H7 (cell line): ENCODE results near the gene GNG13. TPM values are rescaled to one million over a fixed set of nuclear protein-coding genes. Genes with fewer than 3 reads are reported as not detected.

Source experiments
- DNase-seq: peaks from one replicate; pipeline ENCODE4 v3.0.0; 2012
- H3K27me3 ChIP-seq: 2 replicates; pipeline ENCODE4 v1.6.0; 2011; ENCODE audit warnings: mild to moderate bottlenecking, low read length; ENCODE audit not compliant: control insufficient read depth, insufficient read depth
- H3K36me3 ChIP-seq: replicated peaks from 2 replicates; pipeline ENCODE4 v1.5.1; 2011; ENCODE audit warnings: low read length; ENCODE audit not compliant: control insufficient read depth, insufficient read depth
- H3K4me3 ChIP-seq: 2 replicates; pipeline ENCODE4 v1.5.1; 2011; ENCODE audit warnings: low read depth, mild to moderate bottlenecking, control low read depth, low read length, moderate library complexity; ENCODE audit not compliant: insufficient read depth
- total RNA-seq: library from RNA; depleted of rRNA; stranded (reverse); fragments of >200 nt; shearing (Covaris generic); gene quantifications from 2 replicates; pipeline ENCODE4 v1.2.3, GENCODE V29; 2014

Gene GNG13
- total RNA-seq, 1 experiment from 2014 or later: not detected

DNA sequence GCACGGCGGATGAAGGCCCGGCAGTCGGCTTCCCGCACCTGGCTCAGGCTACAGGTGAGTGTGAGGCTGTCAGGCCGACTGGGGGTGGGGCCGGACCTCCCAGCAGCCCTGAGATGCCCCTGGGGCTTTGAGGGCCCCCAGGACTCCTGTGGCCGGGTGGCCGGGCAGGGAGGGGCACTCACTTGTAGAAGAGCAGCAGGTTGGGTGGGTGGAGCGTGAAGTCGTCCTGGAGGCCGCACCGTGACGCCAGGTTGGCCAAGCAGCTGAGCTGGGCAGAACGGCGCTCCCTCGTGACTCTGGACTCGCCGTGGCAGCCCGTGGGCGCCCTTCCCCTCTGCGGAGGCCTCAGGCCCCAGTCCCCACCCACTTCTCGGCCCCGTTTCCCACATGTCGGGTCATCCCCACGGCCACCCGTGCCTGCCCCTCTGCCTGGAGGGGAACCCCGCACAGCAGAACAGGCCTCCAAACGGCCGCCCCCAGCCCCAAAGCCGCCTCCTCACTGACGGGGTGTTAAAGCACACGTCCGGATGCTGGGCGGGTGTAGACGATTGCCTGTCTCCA, 25.2 kb downstream of the GNG13 start:
- Histone ChIP-seq H3K36me3 (no peaks in the 10 kb centered on the region), H3K27me3 (no peaks in the 10 kb centered on the region), H3K4me3 (no peak overlapping the region)
- DNase-seq: no peak

DNA sequence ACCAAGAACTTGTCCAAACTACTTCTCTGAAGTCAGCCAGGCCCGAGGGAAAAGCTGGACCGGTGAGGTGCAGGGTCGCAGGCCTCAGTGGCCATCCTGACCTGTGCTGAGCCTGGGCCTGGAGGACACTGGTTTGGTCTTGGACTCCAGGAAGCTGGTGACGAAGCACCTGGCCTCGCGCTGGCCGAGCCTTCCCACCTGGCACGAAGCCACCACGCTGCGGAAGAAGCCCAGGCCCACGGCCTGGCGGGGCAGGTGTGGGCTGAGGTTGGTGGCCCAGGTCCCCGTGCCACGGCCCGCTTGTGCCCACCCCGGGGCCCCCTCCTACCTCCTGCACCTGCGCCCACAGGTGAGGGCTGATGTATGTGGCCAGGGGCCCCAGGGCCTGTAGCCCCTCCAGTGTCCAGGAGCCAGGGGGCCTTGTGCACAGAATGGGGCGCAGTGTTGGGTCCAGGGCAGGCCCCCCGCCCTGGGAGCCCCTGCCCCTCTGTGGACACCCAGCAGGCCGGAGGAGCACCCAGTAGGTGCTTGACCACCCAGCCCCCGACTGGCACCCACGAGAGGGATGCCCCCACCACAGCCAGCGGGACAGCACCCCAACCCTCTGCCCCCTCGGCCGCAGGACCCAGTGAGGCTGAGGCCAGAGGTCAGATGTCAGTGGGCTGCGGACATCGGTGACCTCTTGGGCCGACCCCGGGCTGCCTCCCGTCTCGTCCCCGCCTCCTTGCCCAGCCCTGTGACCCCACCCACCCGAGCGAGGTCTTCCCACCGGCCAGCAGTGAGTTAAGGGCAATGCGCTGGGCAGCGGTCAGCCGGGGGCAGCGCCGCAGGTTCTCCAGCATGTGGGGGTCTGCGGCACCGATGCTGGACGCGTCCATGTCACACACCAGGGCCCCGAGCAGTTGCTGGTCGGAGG, 26.2 kb downstream of the GNG13 start:
- H3K36me3 ChIP-seq: no peaks in the 10 kb centered on the region
- H3K27me3 ChIP-seq: no peaks in the 10 kb centered on the region
- DNase-seq: no peak
- H3K4me3 ChIP-seq: no peak overlapping the region

- H3K27me3 ChIP-seq: no peaks in the 10 kb centered on the region
- DNase-seq: no peak
- H3K4me3 ChIP-seq: no peak overlapping the region
- H3K36me3 ChIP-seq: no peaks in the 10 kb centered on the region
These were observed 27.6 kb downstream of the GNG13 start for GRCh38 chr16:772959-773358.

- no peaks in the 10 kb centered on the region for H3K27me3 ChIP-seq
- no peaks in the 10 kb centered on the region for H3K36me3 ChIP-seq
- DNase-seq: no peak
- no peak overlapping the region for H3K4me3 ChIP-seq
These were observed 30.1 kb downstream of the GNG13 start for GRCh38 chr16:770411-770810.

GRCh38 chr16:769934-770333, 30.6 kb downstream of the GNG13 start:
- H3K27me3 ChIP-seq: no peaks in the 10 kb centered on the region
- DNase-seq: no peak
- H3K4me3 ChIP-seq: no peak overlapping the region
- no peaks in the 10 kb centered on the region for H3K36me3 ChIP-seq

DNA sequence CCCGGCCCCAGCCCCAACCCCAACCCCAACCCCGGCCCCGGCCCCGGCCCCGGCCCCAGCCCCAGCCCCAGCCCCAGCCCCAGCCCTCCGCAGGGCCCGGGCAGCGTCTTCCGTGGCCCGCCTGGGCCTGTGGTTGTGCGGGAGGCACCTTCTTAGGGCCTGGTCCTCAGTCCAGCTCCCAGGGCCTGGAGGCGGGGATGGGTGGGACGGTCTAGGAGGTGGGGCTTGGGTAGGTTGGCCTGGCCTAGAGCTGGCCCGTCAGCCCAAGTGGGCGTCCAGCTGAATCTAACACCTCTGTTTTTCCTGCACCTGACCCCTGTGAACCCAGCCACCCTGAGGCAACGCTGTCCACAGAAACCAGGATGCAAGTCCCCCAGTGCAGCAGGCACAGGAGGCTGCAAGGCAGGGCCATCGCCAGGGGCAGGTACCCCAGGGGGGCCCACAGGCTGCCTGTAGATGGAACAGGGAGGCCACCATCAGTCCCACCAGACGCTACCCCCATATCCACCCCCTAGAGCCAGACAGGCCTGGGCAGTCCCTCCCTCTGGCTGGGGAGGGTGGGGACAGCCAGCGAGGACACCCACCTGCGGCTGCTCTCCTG, 31.2 kb downstream of the GNG13 start:
- Histone ChIP-seq H3K36me3 (no peaks in the 10 kb centered on the region), H3K4me3 (no peak overlapping the region; the same call in 1 of the 2 replicates), H3K27me3 (no peaks in the 10 kb centered on the region)
- DNase-seq: peak; percentile 85

GRCh38 chr16:768428-768827, 32.1 kb downstream of the GNG13 start:
- H3K4me3 ChIP-seq: no peak overlapping the region
- no peaks in the 10 kb centered on the region for H3K27me3 ChIP-seq
- DNase-seq: peak; percentile 78
- no peaks in the 10 kb centered on the region for H3K36me3 ChIP-seq

- no peak overlapping the region for H3K4me3 ChIP-seq
- H3K36me3 ChIP-seq: no peaks in the 10 kb centered on the region
- DNase-seq: peak; percentile 87
- no peaks in the 10 kb centered on the region for H3K27me3 ChIP-seq
These were observed 32.7 kb downstream of the GNG13 start for GRCh38 chr16:767743-768235.

DNA sequence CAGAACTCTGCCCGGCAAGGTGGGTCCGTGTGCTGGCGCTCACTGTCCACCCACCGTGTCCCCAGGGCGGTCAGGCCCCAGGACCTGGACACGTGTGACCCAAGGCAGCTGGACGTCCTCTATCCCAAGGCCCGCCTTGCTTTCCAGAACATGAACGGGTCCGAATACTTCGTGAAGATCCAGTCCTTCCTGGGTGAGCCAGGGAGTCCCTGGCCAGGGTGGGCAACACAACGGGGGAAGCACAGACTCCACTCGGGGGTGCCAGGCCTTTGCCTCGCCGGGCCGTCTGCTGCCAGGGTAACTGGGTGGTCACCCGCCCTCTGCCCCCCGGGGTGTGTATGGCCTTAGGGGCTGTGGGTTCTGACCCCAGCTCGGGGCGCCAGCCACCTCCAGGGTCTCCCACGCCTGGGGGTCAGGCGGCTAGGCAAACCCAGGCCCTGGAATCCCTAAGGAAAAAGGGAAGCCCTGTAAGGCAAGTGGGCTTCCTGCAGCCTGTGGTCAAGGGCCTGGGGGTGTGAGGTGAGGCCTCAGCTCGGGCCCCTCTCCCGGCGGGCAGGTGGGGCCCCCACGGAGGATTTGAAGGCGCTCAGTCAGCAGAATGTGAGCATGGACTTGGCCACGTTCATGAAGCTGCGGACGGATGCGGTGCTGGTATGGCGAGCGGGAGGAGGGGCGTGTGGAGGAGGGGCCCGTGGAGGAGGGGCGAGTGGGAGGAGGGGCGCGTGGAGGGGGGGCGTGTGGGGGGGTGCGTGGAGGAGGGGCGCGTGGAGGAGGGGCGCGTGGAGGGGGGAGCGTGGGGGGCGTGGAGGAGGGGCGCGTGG, 33.5 kb downstream of the GNG13 start:
- Histone ChIP-seq H3K36me3 (no peaks in the 10 kb centered on the region), H3K4me3 (no peak overlapping the region), H3K27me3 (no peaks in the 10 kb centered on the region)
- DNase-seq: no peak

DNA sequence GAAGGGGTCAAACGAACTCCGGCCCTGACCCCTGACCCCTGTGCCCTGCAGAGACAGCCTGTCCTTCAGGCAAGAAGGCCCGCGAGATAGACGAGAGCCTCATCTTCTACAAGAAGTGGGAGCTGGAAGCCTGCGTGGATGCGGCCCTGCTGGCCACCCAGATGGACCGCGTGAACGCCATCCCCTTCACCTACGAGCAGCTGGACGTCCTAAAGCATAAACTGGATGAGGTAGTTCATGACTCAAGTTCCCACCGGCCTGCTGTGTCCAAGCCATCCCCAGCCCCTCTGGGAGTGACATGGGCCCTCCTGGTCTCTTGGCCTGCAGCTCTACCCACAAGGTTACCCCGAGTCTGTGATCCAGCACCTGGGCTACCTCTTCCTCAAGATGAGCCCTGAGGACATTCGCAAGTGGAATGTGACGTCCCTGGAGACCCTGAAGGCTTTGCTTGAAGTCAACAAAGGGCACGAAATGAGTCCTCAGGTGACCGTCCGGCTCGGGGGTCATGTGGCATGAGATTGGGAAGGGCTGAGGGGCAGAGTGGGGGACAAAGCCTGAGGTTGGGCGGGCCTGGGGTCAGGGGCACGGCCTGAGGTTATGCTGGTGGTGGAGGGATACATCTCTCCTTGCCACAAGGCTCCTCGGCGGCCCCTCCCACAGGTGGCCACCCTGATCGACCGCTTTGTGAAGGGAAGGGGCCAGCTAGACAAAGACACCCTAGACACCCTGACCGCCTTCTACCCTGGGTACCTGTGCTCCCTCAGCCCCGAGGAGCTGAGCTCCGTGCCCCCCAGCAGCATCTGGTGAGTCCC, 34.3 kb downstream of the GNG13 start:
- Histone ChIP-seq H3K36me3 (no peaks in the 10 kb centered on the region), H3K4me3 (no peak overlapping the region), H3K27me3 (no peaks in the 10 kb centered on the region)
- DNase-seq: no peak

GRCh38 chr16:765488-765865, 35.1 kb downstream of the GNG13 start:
- H3K4me3 ChIP-seq: no peak overlapping the region
- DNase-seq: no peak
- no peaks in the 10 kb centered on the region for H3K27me3 ChIP-seq
- no peaks in the 10 kb centered on the region for H3K36me3 ChIP-seq

DNA sequence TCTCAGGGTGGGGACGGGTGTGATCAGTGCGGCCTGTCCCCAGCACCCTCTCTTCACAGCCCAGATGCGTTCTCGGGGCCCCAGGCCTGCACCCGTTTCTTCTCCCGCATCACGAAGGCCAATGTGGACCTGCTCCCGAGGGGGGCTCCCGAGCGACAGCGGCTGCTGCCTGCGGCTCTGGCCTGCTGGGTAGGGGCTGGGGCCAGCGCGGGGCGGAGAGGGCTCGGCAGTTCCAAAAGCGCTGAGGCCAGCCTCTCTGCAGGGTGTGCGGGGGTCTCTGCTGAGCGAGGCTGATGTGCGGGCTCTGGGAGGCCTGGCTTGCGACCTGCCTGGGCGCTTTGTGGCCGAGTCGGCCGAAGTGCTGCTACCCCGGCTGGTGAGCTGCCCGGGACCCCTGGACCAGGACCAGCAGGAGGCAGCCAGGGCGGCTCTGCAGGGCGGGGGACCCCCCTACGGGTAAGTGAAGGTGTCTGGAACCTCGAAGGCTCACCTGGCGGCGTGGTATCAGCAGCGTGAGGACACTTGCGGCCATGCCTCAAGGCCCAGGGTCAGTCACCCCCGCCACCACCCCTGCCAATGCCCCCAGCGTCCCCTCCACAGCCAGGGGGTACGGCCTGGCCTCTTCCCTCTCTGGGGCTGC, 35.6 kb downstream of the GNG13 start:
- no peak overlapping the region for H3K4me3 ChIP-seq
- no peaks in the 10 kb centered on the region for H3K27me3 ChIP-seq
- no peak for DNase-seq
- no peaks in the 10 kb centered on the region for H3K36me3 ChIP-seq

DNA sequence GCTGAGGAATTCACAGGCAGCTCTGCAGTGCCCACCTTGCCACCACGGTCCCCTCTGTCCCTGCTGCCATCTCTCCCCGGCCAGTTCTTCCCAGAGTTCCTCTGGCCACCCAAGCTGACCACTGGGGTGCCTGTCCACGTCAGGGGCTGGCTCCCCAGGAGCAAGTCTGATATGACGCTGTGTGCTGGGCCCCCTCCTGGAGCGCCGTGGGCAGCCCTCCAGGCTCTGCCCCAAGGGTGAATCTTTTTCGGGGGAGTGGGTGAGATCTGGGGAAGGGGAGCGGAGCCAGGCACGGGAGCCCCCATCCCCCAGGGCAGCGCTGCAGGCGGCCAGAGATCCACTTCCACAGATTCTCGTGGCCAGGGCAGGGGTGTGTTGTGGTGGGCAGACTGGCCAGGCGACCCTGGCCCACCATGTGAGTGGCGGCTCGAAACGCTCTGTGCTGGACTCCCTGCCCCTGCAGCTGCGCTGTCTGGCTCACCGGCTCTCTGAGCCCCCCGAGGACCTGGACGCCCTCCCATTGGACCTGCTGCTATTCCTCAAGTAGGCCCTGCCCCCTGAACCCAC, 36.3 kb downstream of the GNG13 start:
- Histone ChIP-seq H3K36me3 (no peaks in the 10 kb centered on the region), H3K4me3 (no peak overlapping the region), H3K27me3 (no peaks in the 10 kb centered on the region)
- DNase-seq: no peak
